Measurements from ENCODE around the gene CERCAM. TPM values are rescaled to one million over a fixed set of nuclear protein-coding genes. Genes with fewer than 3 reads are reported as not detected.
"Not testable (repeated sequence)": the region's sequence is repeated elsewhere in the genome, so short reads cannot be mapped to it uniquely, and the experiment has no call there.

The CERCAM gene
- total and polyA plus RNA-seq, 4 experiments from 2014 or later: 0.29 to 0.64 (median 0.38) TPM; not detected in 1

DNA sequence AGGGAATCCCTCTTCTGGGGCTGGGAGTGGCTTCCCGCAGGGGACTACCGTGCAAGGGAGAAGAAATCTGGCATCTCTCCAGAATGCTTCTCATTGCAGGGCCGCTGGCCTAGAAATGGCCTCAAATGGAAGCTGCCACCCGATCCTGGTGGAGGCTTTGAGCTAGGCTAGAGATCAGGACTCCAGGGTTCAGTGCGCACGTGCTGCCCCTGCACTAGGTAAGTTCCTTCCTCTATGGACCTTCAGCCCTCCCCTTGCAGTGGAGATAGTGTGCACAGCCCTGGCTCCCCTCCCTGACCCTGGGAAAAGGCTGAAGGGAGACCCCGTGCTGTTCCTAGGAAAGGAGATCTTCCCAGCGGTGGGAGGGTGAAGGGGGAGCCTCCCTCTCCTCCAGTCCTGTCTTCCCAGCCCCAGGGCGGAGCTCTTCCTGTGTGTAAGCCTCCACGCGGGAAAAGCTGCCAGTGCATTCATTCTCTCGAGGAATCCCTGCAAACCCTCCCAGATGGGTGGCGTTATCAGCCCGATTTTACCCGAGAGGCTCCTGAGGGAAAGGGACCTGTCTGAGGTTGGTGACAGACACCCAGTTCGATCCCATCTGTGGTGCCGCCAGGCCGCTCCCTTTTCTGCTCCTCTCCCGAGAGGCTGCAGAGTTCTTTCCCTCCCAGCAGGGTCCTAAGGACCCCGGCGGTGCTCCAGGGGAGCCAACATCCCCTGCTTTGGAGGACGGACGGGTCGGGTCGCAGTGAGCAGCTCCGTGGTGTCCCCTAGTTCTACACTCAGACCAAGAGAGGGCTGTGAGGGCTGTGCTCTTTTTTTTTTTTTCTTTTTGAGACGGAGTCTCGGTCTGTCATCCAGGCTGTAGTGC is 1.4 kb upstream of the CERCAM start:
- intact Hi-C loops (cut with micrococcal nuclease): no loop called here
- peak overlapping the region in 1 of 2 donors; percentile 58 for H3K4me3 ChIP-seq (ENCODE audit: low read length in 2 of 2)
- peak in 2 of 5 donors; percentile 6 to 11 for DNase-seq
- H3K27ac ChIP-seq (ENCODE audit: low read depth, low read length): no peak overlapping the region
- peaks cover 16% of the 10 kb centered on the region for H3K27me3 ChIP-seq (ENCODE audit: insufficient read depth, low read length)
- Mint-ChIP-seq H3K36me3 (no peaks in the 10 kb centered on the region), H3K9me3 (no peaks in the 10 kb centered on the region), H3K27me3 (peaks cover 25 to 33% of the 10 kb centered on the region in 2 donors), H3K27ac (peak overlapping the region in 3 of 7 donors; percentile 37 to 70 (median 68)), H3K4me1 (peaks cover 0 to 13% (median 8%) of the 10 kb centered on the region in 4 donors), H3K4me3 (peak overlapping the region; percentile 77 to 87 (median 84))
- peaks cover 14% of the 10 kb centered on the region for H3K4me1 ChIP-seq (ENCODE audit: insufficient read depth, low read length)
- ChIA-PET POLR2A (ENCODE audit: partially characterized antibody) (interaction anchor here (1.1 to 1.2 kb wide), 3 partner anchors 8 to 86 kb away, joined by 3 to 7 read pairs (median 4); partner anchors contain the start of genes GLE1 and URM1), CTCF (ENCODE audit: partially characterized antibody) (interaction anchor here (0.6 to 2.6 kb wide), 21 partner anchors 9 to 355 kb away, joined by 3 to 20 read pairs (median 4); partner anchors contain the start of gene URM1)
- H3K9me3 ChIP-seq (ENCODE audit: control insufficient read depth in 1 of 2, low read length in 2 of 2): no peaks in the 10 kb centered on the region
- H3K36me3 ChIP-seq (ENCODE audit: insufficient read depth, low read length): no peaks in the 10 kb centered on the region

DNA sequence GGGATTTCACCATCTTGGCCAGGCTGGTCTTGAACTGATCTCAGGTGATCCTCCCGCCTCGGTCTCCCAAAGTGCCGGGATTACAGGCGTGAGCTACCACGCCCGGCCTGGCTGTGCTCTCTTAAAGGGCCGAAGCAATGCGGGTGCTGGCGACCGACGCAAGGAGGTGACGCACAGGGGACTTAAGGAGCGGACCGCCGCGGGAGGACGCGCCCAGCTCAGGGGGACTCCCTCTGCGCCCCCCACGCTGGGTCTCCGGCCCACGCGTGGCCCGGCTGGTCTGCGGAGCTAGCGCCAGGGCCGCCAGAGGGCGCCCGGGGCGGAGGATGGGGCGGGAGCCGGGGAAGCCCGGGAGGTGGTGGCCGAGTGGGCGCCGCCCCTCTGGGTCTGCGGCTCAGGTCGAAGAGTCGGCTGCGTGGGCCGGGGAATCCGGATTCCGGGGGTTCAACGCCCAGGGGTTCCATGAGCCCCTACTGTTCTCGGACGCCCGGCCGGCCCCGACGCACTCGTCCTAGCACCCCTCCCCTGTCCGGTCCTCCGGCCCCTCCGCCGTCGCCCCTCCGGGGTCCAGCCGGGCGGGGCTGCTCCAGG is 502 bp upstream of the CERCAM start:
- Mint-ChIP-seq H3K27me3 (peaks cover 17 to 24% of the 10 kb centered on the region in 2 donors), H3K4me3 (peak overlapping the region; percentile 77 to 87 (median 84)), H3K4me1 (peaks cover 0 to 13% (median 8%) of the 10 kb centered on the region in 4 donors), H3K27ac (peak overlapping the region in 1 of 7 donors; percentile 70), H3K36me3 (no peaks in the 10 kb centered on the region), H3K9me3 (no peaks in the 10 kb centered on the region)
- Histone ChIP-seq H3K36me3 (ENCODE audit: insufficient read depth, low read length) (no peaks in the 10 kb centered on the region), H3K27ac (ENCODE audit: low read depth, low read length) (peak overlapping the region; percentile 21), H3K27me3 (ENCODE audit: insufficient read depth, low read length) (peaks cover 16% of the 10 kb centered on the region), H3K9me3 (ENCODE audit: control insufficient read depth in 1 of 2, low read length in 2 of 2) (no peaks in the 10 kb centered on the region), H3K4me1 (ENCODE audit: insufficient read depth, low read length) (peaks cover 14% of the 10 kb centered on the region), H3K4me3 (ENCODE audit: low read length in 2 of 2) (peak overlapping the region; percentile 29 to 58)
- ChIA-PET CTCF (ENCODE audit: partially characterized antibody) (interaction anchor here (0.7 to 2.6 kb wide), 19 partner anchors 9 to 128 kb away, joined by 3 to 20 read pairs (median 3); partner anchors contain the start of gene URM1), POLR2A (ENCODE audit: partially characterized antibody) (interaction anchor here (1.0 to 1.2 kb wide), 4 partner anchors 8 to 85 kb away, joined by 3 to 7 read pairs (median 4); partner anchors contain the start of genes GLE1 and URM1)
- intact Hi-C loops (cut with micrococcal nuclease): loop anchor here (1.0 to 2.0 kb wide), 2 partner anchors 36 to 57 kb away; partner anchors contain the start of gene ODF2
- peak; percentile 51 to 59 (median 57) for DNase-seq

DNA sequence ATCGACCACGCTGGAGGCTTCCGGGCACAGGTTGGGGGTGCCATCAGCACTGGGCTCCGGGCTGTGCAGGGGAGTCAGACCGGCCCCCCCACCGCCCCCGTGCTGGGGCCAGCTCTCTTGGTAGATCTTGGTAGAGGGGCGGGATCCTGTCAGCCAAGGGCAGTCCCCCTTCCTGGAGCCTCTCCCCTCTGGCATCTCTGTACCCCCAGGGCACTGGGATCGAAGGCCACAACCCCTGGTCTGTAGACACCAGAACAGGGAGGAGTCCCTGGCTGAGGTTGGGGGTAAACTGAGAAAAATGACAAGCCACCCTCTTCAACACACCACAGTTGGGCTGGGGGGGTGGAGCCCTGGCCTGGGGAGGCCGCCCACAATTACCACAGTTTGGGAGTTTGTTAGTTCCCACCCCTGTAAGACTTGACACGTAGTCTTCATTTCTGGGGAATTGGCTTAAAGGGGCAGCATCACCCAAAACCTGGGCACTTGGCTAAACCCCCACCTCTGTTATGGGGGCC is 882 bp downstream of the CERCAM start:
- no peak for DNase-seq
- intact Hi-C loops (cut with micrococcal nuclease): loop anchor here (2.0 kb wide), 1 partner anchor 59 kb away; no protein-coding TSS in a partner anchor
- peaks cover 8 to 13% of the 10 kb centered on the region in 2 donors for H3K27me3 Mint-ChIP-seq
- ChIA-PET CTCF (ENCODE audit: partially characterized antibody) (no interaction called here), POLR2A (ENCODE audit: partially characterized antibody) (no interaction called here)
- Histone ChIP-seq H3K36me3 (ENCODE audit: insufficient read depth, low read length) (no peaks in the 10 kb centered on the region), H3K27ac (ENCODE audit: low read depth, low read length) (no peak overlapping the region), H3K9me3 (ENCODE audit: control insufficient read depth in 1 of 2, low read length in 2 of 2) (no peaks in the 10 kb centered on the region), H3K27me3 (ENCODE audit: insufficient read depth, low read length) (peaks cover 6% of the 10 kb centered on the region), H3K4me3 (ENCODE audit: low read length in 2 of 2) (no peak overlapping the region), H3K4me1 (ENCODE audit: insufficient read depth, low read length) (peaks cover 14% of the 10 kb centered on the region)
- no peaks in the 10 kb centered on the region for H3K36me3 Mint-ChIP-seq
- H3K4me3 Mint-ChIP-seq: peak overlapping the region in 6 of 8 donors; percentile 31 to 62 (median 44)
- H3K27ac Mint-ChIP-seq: no peak overlapping the region
- no peaks in the 10 kb centered on the region for H3K9me3 Mint-ChIP-seq
- H3K4me1 Mint-ChIP-seq: peaks cover 0 to 13% (median 8%) of the 10 kb centered on the region in 4 donors

- H3K4me3 ChIP-seq (ENCODE audit: low read length in 2 of 2); intact Hi-C loops (cut with micrococcal nuclease); H3K27me3 ChIP-seq (ENCODE audit: insufficient read depth, low read length); H3K36me3 Mint-ChIP-seq; POLR2A ChIA-PET (ENCODE audit: partially characterized antibody); H3K27ac ChIP-seq (ENCODE audit: low read depth, low read length); DNase-seq; CTCF ChIA-PET (ENCODE audit: partially characterized antibody); H3K9me3 ChIP-seq (ENCODE audit: control insufficient read depth in 1 of 2, low read length in 2 of 2); H3K36me3 ChIP-seq (ENCODE audit: insufficient read depth, low read length); H3K9me3 Mint-ChIP-seq: not testable (repeated sequence)
- H3K4me1 Mint-ChIP-seq: peaks cover 0 to 13% (median 8%) of the 10 kb centered on the region in 4 donors
- H3K4me1 ChIP-seq (ENCODE audit: insufficient read depth, low read length): peaks cover 14% of the 10 kb centered on the region
- H3K27ac Mint-ChIP-seq: peak overlapping the region in 3 of 7 donors; percentile 14 to 32 (median 25)
- peaks cover 6 to 10% of the 10 kb centered on the region in 2 donors for H3K27me3 Mint-ChIP-seq
- H3K4me3 Mint-ChIP-seq: peak overlapping the region in 6 of 8 donors; percentile 12 to 40 (median 32)
These were observed 1.5 kb downstream of the CERCAM start for GRCh38 chr9:128422022-128422782.

GRCh38 chr9:128422783-128423150 is 2.1 kb downstream of the CERCAM start:
- Mint-ChIP-seq H3K9me3 (no peaks in the 10 kb centered on the region), H3K4me1 (peaks cover 0 to 13% (median 8%) of the 10 kb centered on the region in 4 donors), H3K4me3 (peak overlapping the region in 3 of 8 donors; percentile 12 to 33 (median 25)), H3K36me3 (no peaks in the 10 kb centered on the region), H3K27ac (peak overlapping the region in 2 of 7 donors; percentile 25 to 32), H3K27me3 (peaks cover 6% of the 10 kb centered on the region in 2 donors)
- intact Hi-C loops (cut with micrococcal nuclease): no loop called here
- no peak overlapping the region for H3K4me3 ChIP-seq (ENCODE audit: low read length in 2 of 2)
- POLR2A ChIA-PET (ENCODE audit: partially characterized antibody): no interaction called here
- H3K4me1 ChIP-seq (ENCODE audit: insufficient read depth, low read length): peaks cover 14% of the 10 kb centered on the region
- CTCF ChIA-PET (ENCODE audit: partially characterized antibody): interaction anchor here (0.7 kb wide), 1 partner anchor 9 kb away, joined by 3 read pairs; no protein-coding TSS in a partner anchor
- H3K27ac ChIP-seq (ENCODE audit: low read depth, low read length): no peak overlapping the region
- no peak for DNase-seq
- no peaks in the 10 kb centered on the region for H3K36me3 ChIP-seq (ENCODE audit: insufficient read depth, low read length)
- peaks cover 5% of the 10 kb centered on the region for H3K27me3 ChIP-seq (ENCODE audit: insufficient read depth, low read length)
- H3K9me3 ChIP-seq (ENCODE audit: control insufficient read depth in 1 of 2, low read length in 2 of 2): no peaks in the 10 kb centered on the region

DNA sequence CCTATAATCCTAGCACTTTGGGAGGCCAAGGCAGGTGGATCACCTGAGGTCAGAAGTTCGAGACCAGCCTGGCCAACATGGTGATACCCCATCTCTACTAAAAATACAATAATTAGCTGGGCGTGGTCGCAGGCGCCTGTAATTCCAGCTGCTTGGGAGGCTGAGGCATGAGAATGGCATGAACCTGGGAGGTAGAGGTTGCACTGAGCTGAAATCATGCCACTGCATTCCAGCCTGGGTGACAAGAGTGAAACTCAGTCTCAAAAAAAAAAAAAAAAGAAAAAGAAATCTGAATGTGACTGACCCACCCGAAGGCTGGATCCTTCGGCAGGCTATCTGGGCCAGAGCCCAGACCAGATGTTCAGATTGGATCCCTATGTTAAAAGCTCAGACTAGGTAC is 2.7 kb downstream of the CERCAM start:
- H3K4me1 ChIP-seq (ENCODE audit: insufficient read depth, low read length): peaks cover 14% of the 10 kb centered on the region
- DNase-seq; H3K4me3 ChIP-seq (ENCODE audit: low read length in 2 of 2); H3K9me3 Mint-ChIP-seq; H3K36me3 Mint-ChIP-seq; POLR2A ChIA-PET (ENCODE audit: partially characterized antibody); H3K9me3 ChIP-seq (ENCODE audit: control insufficient read depth in 1 of 2, low read length in 2 of 2); H3K27me3 ChIP-seq (ENCODE audit: insufficient read depth, low read length); H3K27ac ChIP-seq (ENCODE audit: low read depth, low read length); intact Hi-C loops (cut with micrococcal nuclease); H3K36me3 ChIP-seq (ENCODE audit: insufficient read depth, low read length); H3K27me3 Mint-ChIP-seq: not testable (repeated sequence)
- Mint-ChIP-seq H3K4me3 (peak overlapping the region in 1 of 8 donors; percentile 25), H3K27ac (peak overlapping the region in 1 of 7 donors; percentile 25), H3K4me1 (peaks cover 0 to 13% (median 8%) of the 10 kb centered on the region in 4 donors)
- CTCF ChIA-PET (ENCODE audit: partially characterized antibody): interaction anchor here (0.7 kb wide), 1 partner anchor 10 kb away, joined by 3 read pairs; no protein-coding TSS in a partner anchor

Measured in CD4-positive, alpha-beta memory T cell (primary cell).